Measurements from ENCODE around the gene ZNF74.

DNA sequence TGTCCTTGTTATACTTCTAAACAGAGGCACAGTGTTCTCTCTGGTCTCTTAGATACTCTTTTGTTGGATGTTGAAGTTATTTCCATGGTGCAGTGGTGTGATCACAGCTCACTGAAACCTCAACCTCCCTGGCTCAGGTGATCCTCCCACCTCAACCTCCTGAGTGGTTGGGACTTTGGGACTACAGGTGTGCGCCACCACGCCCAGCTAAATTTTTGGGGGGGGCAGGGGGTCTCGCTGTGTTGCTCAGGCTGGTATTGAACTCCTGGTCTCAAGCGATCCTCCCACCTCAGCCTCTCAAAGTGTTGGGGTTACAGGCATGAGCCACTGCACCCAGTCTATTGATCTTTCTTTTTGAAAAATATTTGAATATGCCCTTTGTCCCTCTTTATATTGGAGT is 14.9 kb downstream of the ZNF74 start:
- TF ChIP-seq POLR2AphosphoS5 (IDR thresholded peaks at IDR 0.05; ENCODE audit: low read depth, low read length) (no peak), FOXP2 (optimal IDR thresholded peaks at IDR 0.05; ENCODE audit: borderline replicate concordance, extremely low read depth, extremely low read length, insufficient read depth) (no peak), SIN3A (IDR thresholded peaks at IDR 0.05; ENCODE audit: borderline replicate concordance, insufficient read depth, low read length) (no peak)

All from PFSK-1 (cell line).